Stimulated activated CD4-positive, alpha-beta T cell treated with anti-CD3 and anti-CD28 coated beads, Interleukin-4, amount 100 ng/mL, for 48 hours (primary cell): ENCODE results near the gene OTOGL.
"Not testable (repeated sequence)": the region's sequence is repeated elsewhere in the genome, so short reads cannot be mapped to it uniquely, and the experiment has no call there.

Source experiments
- DNase-seq, 2 donors: peaks; one replicate each; pipeline ENCODE4 v3.0.0-alpha.2; 2020; ENCODE audit warnings: low read depth in 2 of 2

The OTOGL gene

GRCh38 chr12:80183939-80184338 is 84.6 kb downstream of the OTOGL start:
- DNase-seq: no peak

- no peak for DNase-seq
Observed at GRCh38 chr12:80184926-80185325, 85.6 kb downstream of the OTOGL start.

GRCh38 chr12:80186727-80187217 is 87.4 kb downstream of the OTOGL start:
- peak in 1 of 2 donors; percentile 2 for DNase-seq

GRCh38 chr12:80187660-80188090 is 88.3 kb downstream of the OTOGL start:
- DNase-seq: peak in 1 of 2 donors; percentile 2

- DNase-seq: no peak
Observed at GRCh38 chr12:80188576-80188975, 89.2 kb downstream of the OTOGL start.

- no peak for DNase-seq
Observed at GRCh38 chr12:80189241-80189640, 89.9 kb downstream of the OTOGL start.

- DNase-seq: no peak
Observed at GRCh38 chr12:80190001-80190400, 90.7 kb downstream of the OTOGL start.

- no peak for DNase-seq
Observed at GRCh38 chr12:80192087-80192486, 92.8 kb downstream of the OTOGL start.

GRCh38 chr12:80193865-80194264 is 94.5 kb downstream of the OTOGL start:
- DNase-seq: no peak

- DNase-seq: no peak
Observed at GRCh38 chr12:80195074-80195726, 95.9 kb downstream of the OTOGL start.

- no peak for DNase-seq
Observed at GRCh38 chr12:80195737-80196136, 96.4 kb downstream of the OTOGL start.

- DNase-seq: no peak
Observed at GRCh38 chr12:80196419-80196818, 97.1 kb downstream of the OTOGL start.

GRCh38 chr12:80198782-80199337 is 99.5 kb downstream of the OTOGL start:
- DNase-seq: no peak

GRCh38 chr12:80199931-80200330 is 100.6 kb downstream of the OTOGL start:
- no peak for DNase-seq

GRCh38 chr12:80200414-80200813 is 101.1 kb downstream of the OTOGL start:
- DNase-seq: no peak

GRCh38 chr12:80201908-80202307 is 102.6 kb downstream of the OTOGL start:
- no peak for DNase-seq

- no peak for DNase-seq
Observed at GRCh38 chr12:80205960-80206359, 106.6 kb downstream of the OTOGL start.

GRCh38 chr12:80208071-80208470 is 108.7 kb downstream of the OTOGL start:
- no peak for DNase-seq

- no peak for DNase-seq
Observed at GRCh38 chr12:80211671-80212070, 112.3 kb downstream of the OTOGL start.

- DNase-seq: no peak
Observed at GRCh38 chr12:80212938-80213645, 113.8 kb downstream of the OTOGL start.

GRCh38 chr12:80213871-80214270 is 114.5 kb downstream of the OTOGL start:
- DNase-seq: no peak

- no peak for DNase-seq
Observed at GRCh38 chr12:80217011-80217535, 117.7 kb downstream of the OTOGL start.

- not testable (repeated sequence) for DNase-seq
Observed at GRCh38 chr12:80218925-80219324, 119.6 kb downstream of the OTOGL start.
